ENCODE data around the gene LRRFIP1.

GRCh38 chr2:237664151-237664550, 36.8 kb downstream of the LRRFIP1 start:
- TF ChIP-seq ZFP41 (CRISPR knock-in tag; IDR thresholded peaks at IDR 0.05; ENCODE audit: borderline replicate concordance), result no peak
- TF ChIP-seq SMC3 (IDR thresholded peaks at IDR 0.05; ENCODE audit: low read length), result no peak
- TF ChIP-seq RXRA (CRISPR knock-in tag; IDR thresholded peaks at IDR 0.05), result no peak
- no peak for TF ChIP-seq ZNF225 (CRISPR knock-in tag; IDR thresholded peaks at IDR 0.05)
- TF ChIP-seq POGZ (CRISPR knock-in tag; IDR thresholded peaks at IDR 0.05), result no peak
- TF ChIP-seq NR3C1 (CRISPR knock-in tag; IDR thresholded peaks at IDR 0.05), result no peak
- TF ChIP-seq BRCA1 (CRISPR knock-in tag; IDR thresholded peaks at IDR 0.05), result no peak

Data from HepG2 (cell line).